ENCODE results near the gene PCDHGA5.
"Not testable (repeated sequence)": the region's sequence is repeated elsewhere in the genome, so short reads cannot be mapped to it uniquely, and the experiment has no call there.

PCDHGA5 gene

DNA sequence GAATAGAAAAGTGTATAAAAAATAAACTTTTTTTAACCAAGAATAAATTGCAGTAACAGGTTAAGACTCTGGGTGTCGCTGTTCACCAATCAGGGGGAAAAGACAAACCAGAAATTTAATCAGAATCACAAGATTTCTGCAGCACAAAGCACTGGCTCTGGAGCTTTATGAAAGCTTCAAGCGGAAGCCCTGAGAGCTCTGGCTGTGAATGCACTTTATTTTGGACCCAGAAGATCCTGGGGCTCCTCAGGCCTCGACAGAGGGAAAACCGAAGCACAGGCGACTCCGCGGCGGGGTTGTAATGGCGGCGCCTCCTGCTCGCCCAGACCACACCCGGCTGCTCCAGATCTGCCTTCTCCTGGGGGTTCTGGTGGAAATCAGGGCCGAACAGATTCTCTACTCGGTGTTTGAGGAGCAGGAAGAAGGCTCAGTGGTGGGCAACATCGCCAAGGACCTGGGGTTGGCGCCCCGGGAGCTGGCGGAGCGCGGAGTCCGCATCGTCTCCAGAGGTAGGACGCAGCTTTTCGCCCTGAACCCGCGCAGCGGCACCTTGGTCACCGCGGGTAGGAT lies 9.0 kb upstream of the PCDHGA5 start, which contains the start of gene PCDHGA4:
Gene PCDHGA4 (plus strand): TSS at position 122 of the 570 bp plus-strand sequence. CDS start 87 bp downstream, at position 209.
- no peak for DNase-seq

DNA sequence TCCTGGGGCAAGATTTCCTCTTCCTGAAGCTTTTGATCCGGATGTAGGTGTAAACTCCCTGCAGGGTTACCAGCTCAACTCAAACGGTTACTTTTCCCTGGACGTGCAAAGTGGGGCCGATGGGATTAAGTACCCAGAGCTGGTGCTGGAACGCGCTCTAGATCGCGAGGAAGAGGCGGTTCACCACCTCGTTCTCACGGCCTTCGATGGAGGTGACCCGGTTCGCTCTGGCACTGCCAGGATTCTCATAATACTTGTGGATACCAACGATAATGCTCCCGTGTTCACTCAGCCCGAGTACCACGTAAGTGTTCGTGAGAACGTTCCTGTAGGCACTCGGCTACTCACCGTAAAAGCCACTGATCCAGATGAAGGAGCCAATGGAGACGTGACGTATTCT lies 8.3 kb upstream of the PCDHGA5 start:
- no peak for DNase-seq

DNA sequence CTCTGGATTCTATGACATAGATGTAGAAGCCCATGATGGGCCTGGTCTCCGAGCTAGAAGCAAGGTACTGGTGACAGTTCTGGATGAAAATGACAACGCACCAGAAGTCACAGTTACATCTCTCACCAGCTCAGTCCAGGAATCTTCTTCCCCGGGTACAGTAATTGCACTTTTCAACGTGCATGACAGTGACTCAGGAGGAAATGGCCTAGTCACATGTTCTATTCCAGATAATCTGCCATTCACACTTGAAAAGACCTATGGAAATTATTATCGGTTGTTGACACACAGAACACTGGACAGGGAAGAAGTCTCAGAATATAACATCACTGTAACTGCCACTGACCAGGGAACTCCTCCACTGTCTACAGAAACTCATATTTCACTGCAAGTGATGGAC lies 7.8 kb upstream of the PCDHGA5 start:
- no peak for DNase-seq

DNA sequence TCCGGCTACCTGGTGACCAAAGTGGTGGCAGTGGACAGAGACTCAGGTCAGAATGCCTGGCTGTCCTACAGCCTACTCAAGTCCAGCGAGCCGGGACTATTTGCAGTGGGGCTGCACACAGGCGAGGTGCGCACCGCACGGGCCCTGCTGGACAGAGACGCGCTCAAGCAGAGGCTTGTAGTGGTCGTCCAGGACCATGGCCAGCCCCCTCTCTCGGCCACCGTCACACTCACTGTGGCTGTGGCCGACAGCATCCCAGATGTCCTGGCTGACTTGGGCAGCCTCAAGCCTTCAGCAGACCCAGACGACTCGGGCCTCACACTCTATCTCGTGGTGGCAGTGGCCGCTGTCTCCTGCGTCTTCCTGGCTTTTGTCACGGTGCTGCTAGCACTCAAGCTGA lies 7.0 kb upstream of the PCDHGA5 start:
- no peak for DNase-seq

DNA sequence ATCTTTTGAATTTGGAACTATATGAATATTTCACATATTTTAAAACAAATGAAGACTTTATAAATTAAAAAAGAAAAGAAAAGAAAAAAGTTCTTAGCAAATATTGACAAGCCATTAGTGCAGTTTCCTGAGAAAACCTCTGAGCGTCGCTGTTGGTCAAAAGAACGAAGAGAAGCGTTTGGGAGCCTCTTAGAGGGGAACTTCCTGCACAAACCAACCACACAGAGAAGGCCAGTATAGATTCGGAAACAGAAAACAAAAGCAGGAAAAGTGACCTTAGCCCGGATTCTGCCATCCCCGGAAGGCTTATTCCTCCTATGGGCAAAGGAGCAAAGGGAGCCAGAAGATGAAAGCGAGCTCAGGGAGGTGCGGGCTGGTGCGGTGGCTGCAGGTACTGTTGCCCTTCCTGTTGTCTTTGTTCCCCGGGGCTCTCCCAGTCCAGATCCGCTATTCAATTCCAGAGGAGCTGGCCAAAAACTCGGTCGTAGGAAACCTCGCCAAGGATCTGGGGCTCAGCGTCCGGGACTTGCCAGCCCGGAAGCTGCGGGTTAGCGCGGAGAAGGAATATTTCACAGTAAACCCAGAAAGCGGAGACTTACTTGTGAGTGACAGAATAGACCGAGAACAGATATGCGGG lies 4.1 kb upstream of the PCDHGA5 start, which contains the start of gene PCDHGB2:
Gene PCDHGB2 (plus strand): TSS at position 205 of the 637 bp plus-strand sequence. CDS start 142 bp downstream, at position 347.
- no peak for DNase-seq

DNA sequence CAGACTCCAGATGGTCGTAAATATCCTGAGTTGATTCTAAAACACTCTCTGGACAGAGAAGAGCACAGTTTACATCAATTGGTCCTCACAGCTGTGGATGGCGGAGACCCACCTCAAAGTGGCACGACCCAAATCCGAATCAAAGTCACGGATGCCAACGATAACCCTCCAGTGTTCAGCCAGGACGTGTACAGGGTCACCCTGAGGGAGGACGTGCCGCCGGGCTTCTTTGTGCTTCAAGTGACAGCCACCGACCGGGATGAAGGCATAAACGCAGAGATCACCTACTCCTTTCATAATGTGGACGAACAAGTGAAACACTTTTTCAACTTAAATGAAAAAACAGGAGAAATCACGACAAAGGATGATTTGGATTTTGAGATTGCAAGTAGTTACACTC lies 3.3 kb upstream of the PCDHGA5 start:
- no peak for DNase-seq

DNA sequence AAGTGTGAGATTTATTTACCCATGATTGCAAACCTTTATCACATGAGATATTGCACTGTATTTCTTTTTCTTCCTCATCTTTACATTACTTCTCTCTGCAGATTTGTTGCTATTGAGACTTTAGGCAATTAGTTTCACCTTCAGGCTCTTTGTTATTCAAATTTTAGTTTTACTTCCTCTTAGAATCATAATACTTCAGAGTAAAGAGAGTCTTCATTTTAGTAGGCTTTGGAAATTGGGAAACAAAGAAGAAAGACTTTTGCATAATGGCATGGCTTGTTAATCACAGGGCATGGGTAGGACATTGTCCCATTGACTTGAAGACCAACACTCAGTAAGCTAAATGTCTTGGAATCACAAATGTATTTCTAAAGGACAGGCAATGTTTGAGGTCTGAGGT lies 1.2 kb upstream of the PCDHGA5 start:
- no peak for DNase-seq

DNA sequence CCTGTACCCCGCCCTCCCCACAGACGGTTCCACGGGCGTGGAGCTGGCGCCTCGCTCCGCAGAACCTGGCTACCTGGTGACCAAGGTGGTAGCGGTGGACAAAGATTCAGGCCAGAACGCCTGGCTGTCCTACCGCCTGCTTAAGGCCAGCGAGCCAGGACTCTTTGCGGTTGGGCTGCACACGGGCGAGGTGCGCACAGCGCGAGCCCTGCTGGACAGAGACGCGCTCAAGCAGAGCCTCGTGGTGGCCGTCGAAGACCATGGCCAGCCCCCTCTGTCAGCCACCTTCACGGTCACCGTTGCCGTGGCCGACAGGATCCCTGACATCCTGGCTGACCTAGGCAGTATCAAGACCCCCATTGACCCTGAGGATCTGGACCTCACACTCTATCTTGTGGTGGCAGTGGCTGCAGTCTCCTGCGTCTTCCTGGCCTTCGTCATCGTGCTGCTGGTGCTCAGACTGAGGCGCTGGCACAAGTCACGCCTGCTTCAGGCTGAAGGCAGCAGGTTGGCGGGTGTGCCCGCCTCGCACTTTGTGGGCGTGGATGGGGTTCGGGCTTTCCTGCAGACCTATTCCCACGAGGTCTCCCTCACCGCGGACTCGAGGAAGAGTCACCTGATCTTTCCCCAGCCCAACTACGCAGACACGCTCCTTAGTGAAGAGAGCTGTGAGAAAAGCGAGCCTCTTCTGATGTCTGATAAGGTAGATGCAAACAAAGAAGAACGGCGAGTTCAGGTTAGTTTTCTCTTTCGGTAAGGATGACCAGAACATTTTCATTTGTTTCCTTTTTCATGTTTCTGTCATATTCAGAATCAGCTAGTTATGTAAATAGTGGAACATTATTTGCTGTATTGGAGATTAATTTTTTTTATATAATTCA lies 2.3 kb downstream of the PCDHGA5 start:
- DNase-seq, result no peak

DNA sequence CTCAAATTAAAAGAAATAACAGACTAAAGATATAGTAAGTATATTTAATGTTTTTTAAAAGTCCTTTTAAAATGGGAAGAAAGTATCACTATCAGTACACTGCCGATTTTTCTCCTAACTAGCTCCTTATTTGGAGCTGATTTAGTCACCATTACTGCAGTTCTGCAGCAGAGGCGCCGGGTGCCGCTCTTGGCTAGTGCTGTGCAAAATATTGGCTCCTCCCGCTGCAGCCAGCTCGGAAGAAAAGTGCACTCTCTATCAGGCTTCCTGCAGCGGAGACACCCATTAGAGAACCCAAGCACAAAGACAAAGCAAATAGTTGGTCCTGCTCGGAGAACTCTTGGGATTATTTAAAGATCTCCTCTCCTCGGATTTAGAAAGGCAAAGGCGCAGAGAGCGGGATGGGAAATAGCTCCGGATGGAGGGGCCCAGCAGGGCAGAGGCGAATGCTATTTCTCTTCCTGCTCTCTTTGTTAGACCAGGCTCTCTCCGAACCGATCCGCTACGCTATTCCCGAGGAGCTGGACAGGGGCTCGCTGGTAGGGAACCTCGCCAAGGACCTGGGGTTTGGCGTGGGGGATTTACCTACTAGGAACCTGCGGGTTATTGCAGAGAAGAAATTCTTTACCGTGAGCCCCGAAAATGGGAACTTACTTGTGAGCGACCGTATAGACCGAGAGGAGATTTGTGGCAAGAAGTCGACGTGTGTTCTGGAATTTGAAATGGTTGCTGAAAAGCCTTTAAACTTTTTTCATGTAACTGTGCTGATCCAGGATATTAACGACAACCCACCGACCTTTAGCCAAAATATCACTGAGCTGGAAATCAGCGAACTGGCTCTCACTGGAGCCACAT lies 6.3 kb downstream of the PCDHGA5 start, which contains the start of gene PCDHGB3:
Gene PCDHGB3 (plus strand): TSS at position 249 of the 855 bp plus-strand sequence. CDS start 153 bp downstream, at position 402.
- peak in 3 of 6 experiments; percentile 15 to 31 (median 21) for DNase-seq

DNA sequence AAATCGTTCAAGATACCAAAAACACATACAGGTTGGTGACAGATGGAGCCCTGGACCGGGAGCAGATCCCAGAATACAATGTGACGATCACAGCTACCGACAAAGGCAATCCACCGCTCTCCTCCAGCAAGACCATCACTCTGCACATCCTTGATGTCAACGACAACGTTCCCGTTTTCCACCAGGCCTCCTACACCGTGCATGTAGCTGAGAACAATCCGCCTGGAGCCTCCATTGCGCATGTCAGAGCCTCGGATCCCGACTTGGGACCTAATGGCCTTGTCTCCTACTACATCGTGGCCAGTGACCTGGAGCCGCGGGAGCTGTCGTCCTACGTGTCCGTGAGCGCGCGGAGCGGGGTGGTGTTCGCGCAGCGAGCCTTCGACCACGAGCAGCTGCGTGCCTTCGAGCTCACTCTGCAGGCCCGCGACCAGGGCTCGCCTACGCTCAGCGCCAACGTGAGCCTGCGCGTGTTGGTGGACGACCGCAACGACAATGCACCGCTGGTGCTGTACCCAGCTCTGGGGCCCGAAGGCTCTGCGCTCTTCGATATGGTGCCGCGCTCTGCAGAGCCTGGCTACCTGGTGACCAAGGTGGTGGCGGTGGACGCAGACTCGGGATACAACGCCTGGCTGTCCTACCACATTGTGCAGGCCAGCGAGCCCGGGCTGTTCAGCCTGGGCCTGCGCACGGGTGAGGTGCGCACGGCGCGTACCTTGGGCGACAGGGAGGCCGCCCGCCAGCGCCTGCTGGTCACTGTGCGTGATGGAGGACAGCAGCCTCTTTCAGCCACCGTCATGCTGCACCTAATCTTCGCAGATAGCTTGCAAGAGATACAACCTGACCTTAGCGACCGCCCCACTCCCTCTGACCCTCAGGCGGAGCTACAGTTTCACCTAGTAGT lies 7.9 kb downstream of the PCDHGA5 start:
- no peak for DNase-seq

DNA sequence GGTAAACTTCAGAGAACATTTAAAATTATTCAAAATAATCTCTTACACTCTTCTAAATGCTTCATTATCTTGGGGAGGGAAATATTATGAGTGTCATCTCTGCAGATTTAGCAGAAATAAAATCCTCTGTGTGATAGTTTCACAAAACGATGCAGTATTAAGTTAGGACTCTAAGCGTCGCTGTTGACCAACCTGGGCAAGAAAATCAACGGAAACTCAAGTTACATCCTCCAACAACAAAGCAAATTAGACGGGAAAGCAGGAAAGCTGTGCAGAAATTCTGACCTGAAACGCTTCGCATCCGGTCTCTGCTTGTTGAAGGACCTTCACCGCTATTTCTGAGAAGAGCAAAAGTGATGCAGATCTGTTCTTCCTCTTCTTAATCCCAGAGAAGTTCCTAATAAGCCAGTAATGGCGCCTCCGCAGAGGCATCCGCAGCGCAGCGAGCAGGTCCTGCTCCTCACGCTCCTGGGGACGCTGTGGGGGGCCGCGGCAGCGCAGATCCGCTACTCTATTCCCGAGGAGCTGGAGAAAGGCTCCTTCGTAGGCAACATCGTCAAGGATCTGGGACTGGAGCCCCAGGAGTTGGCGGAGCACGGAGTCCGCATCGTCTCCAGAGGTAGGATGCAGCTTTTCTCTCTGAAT lies 9.8 kb downstream of the PCDHGA5 start, which contains the start of gene PCDHGA6:
Gene PCDHGA6 (plus strand): TSS at position 219 of the 645 bp plus-strand sequence. CDS start 193 bp downstream, at position 412.
- DNase-seq, result no peak

DNA sequence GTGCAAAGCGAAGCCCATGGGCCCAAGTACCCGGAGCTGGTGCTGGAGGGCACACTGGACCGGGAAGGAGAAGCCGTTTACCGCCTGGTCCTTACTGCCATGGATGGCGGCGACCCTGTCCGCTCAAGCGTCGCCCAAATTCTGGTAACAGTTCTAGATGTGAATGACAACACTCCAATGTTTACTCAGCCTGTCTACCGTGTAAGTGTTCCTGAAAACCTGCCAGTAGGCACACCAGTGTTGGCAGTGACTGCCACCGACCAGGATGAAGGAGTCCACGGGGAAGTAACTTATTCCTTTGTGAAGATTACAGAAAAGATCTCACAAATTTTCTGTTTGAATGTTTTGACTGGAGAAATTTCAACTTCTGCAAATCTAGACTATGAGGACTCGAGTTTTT lies 10.7 kb downstream of the PCDHGA5 start:
- no peak for DNase-seq

DNA sequence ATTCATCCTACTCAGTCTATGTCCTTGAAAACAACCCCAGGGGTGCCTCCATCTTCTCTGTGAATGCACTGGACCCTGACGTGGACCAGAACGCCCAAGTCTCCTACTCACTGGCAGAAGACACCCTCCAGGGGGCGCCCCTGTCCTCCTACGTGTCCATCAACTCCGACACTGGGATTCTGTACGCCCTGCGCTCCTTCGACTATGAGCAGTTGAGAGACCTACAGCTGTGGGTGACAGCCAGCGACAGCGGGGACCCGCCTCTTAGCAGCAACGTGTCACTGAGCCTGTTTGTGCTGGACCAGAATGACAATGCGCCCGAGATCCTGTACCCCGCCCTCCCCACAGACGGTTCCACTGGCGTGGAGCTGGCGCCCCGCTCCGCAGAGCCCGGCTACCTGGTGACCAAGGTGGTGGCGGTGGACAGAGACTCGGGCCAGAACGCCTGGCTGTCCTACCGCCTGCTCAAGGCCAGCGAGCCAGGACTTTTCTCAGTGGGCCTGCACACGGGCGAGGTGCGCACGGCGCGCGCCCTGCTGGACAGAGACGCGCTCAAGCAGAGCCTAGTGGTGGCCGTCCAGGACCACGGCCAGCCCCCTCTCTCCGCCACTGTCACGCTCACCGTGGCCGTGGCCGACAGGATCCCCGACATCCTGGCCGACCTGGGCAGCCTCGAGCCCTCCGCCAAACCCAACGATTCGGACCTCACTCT lies 11.6 kb downstream of the PCDHGA5 start:
- not testable (repeated sequence) for DNase-seq

DNA sequence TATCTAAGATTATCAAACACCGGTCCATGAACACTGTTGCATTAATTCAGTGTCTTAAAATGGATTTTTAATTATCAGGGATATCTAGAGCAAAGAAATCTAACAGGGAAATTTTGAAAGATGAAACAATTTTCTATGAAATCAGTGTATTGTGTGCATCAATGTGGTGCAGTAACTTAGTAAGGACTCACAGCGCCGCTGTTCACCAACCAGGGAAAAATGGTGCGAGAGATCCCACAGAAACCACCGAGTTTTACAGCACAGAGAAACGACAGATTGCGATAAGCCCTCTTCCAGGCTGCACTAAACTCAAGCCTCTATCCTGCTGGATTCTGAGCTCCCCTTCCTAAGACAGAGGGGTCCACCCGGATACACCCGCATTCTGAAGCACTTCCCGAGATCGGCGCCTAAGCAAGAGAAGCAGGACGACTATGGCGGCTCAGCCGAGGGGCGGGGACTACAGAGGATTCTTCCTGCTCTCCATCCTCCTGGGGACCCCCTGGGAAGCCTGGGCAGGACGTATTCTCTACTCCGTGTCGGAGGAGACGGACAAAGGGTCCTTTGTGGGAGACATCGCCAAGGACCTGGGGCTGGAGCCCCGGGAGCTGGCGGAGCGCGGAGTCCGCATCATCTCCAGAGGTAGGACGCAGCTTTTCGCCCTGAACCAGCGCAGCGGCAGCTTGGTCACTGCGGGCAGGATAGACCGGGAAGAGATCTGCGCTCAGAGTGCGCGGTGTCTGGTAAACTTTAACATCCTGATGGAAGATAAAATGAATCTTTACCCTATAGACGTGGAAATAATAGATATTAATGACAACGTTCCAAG lies 18.7 kb downstream of the PCDHGA5 start, which contains the start of gene PCDHGA7:
Gene PCDHGA7 (plus strand): TSS at position 274 of the 826 bp plus-strand sequence. CDS start 158 bp downstream, at position 432.
- DNase-seq, result no peak

DNA sequence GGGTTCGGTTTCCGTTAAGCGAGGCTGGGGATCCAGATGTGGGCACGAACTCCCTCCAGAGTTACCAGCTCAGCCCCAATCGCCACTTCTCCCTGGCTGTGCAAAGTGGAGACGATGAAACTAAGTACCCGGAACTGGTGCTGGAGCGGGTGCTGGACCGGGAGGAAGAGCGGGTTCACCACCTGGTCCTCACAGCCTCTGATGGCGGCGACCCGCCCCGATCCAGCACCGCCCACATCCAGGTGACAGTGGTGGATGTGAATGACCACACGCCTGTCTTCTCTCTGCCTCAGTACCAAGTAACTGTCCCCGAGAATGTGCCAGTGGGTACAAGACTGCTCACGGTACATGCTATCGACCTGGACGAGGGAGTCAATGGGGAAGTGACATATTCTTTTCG lies 19.4 kb downstream of the PCDHGA5 start:
- no peak for DNase-seq

DNA sequence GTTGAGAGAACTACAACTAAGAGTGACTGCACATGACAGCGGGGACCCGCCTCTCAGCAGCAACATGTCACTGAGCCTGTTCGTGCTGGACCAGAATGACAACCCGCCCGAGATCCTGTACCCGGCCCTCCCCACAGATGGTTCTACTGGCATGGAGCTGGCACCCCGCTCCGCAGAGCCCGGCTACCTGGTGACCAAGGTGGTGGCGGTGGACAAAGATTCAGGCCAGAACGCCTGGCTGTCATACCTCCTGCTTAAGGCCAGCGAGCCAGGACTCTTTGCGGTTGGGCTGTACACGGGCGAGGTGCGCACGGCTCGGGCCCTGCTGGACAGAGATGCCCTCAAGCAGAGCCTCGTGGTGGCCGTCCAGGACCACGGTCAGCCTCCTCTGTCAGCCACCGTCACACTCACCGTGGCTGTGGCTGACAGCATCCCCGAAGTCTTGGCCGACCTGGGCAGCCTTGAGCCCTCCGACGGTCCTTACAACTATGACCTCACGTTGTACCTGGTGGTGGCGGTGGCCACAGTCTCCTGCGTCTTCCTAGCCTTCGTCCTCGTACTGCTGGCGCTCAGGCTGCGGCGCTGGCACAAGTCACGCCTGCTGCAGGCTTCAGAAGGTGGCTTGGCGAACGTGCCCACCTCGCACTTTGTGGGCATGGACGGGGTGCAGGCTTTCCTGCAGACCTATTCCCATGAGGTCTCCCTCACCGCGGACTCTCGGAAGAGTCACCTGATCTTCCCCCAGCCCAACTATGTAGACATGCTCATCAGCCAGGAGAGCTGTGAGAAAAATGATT lies 20.7 kb downstream of the PCDHGA5 start:
- DNase-seq, result no peak

DNA sequence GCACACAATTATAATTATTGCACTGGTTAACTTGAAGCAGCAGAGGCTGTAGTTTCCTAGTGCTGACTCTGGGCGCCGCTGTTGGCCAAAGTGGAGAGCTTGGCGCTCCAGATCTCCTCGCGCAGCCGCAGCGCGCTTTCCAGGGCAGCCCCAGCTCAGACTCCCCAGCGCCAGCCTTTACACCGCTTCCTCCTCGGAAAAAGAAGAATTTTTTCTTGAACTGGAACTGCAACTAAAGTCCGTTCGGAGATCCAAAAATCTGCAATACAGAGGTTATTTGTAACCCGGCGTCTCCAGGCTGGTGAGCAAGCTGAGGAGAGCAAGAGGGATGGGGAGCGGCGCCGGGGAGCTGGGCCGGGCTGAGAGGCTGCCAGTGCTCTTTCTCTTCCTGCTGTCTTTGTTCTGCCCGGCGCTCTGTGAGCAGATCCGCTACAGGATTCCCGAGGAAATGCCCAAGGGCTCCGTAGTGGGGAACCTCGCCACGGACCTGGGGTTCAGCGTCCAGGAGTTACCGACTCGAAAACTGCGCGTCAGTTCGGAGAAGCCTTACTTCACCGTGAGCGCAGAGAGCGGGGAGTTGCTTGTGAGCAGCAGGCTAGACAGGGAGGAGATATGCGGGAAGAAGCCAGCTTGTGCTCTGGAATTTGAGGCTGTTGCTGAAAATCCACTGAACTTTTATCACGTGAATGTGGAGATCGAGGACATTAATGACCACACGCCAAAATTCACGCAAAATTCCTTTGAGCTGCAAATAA lies 23.8 kb downstream of the PCDHGA5 start, which contains the start of gene PCDHGB4:
Gene PCDHGB4 (plus strand): TSS at position 142 of the 755 bp plus-strand sequence. CDS start 187 bp downstream, at position 329.
- DNase-seq, result peak in 1 of 6 experiments; percentile 9

Measured in stimulated activated naive CD4-positive, alpha-beta T cell (primary cell).